ENCODE data around the gene EPB41L1. TPM values are rescaled to one million over a fixed set of nuclear protein-coding genes. Genes with fewer than 3 reads are reported as not detected.
A peak's percentile ranks its signal among the peaks of the same experiment; 100 is the strongest.

Gene EPB41L1
- total and polyA plus RNA-seq, 8 donors = 17.6 to 40.5 (median 30.8) TPM

DNA sequence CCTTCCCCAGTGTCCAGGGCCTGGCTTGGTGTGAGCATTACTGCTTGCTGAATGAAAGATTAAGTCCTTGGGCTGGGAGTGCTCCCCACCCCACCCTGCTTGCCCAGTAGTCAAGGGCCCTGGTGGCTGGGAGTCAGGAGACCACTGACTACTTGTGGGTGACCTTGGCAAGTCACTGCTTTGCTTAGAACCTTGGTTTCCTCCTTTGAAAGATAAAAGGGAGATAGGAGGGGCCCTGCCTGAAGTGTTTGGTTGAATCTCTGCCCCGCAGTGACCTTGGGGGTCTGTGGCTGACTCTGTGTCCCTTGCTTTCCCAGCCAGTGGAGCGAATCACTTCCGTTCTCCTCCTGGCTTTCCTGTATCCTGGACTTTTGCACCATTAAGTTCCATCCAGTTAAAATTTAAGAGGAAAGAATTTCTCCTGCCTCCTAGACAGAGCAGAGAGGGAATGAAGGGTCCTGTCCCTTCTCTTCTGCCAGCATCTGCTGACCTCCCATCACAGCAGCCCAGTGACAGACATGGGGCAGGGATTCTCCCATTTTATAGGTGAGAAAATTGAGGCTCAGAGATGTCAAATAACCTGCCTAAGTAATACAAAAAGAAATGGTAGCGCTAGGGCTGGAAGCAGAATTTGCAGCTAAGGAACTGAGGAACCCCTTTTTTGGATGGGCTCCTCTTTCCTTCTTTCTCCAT is 3.5 kb upstream of the EPB41L1 start:
- intact Hi-C loops (cut with DNase I) = no loop called here
- H3K9me3 ChIP-seq = no peaks in the 10 kb centered on the region
- H3K36me3 ChIP-seq = no peaks in the 10 kb centered on the region
- 54 to 59% methylated on average over 4 of the region's 4 CpGs for WGBS, 2 donors
- H3K27me3 ChIP-seq = no peaks in the 10 kb centered on the region
- H3K4me3 ChIP-seq = no peak overlapping the region
- peaks cover 0 to 5% (median 0%) of the 10 kb centered on the region in 3 donors for H3K4me1 ChIP-seq
- FAIRE-seq (no peak), ATAC-seq (no peak), DNase-seq (no peak)
- TF ChIP-seq, protein P1, sequence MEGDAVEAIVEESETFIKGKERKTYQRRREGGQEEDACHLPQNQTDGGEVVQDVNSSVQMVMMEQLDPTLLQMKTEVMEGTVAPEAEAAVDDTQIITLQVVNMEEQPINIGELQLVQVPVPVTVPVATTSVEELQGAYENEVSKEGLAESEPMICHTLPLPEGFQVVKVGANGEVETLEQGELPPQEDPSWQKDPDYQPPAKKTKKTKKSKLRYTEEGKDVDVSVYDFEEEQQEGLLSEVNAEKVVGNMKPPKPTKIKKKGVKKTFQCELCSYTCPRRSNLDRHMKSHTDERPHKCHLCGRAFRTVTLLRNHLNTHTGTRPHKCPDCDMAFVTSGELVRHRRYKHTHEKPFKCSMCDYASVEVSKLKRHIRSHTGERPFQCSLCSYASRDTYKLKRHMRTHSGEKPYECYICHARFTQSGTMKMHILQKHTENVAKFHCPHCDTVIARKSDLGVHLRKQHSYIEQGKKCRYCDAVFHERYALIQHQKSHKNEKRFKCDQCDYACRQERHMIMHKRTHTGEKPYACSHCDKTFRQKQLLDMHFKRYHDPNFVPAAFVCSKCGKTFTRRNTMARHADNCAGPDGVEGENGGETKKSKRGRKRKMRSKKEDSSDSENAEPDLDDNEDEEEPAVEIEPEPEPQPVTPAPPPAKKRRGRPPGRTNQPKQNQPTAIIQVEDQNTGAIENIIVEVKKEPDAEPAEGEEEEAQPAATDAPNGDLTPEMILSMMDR (IDR thresholded peaks at IDR 0.05) = no peak
- peak overlapping the region in 1 of 4 donors; percentile 12 for H3K27ac ChIP-seq

GRCh38 chr20:36152261-36152660 is 2.3 kb upstream of the EPB41L1 start:
- no peak overlapping the region for H3K27ac ChIP-seq
- DNase-seq = no peak
- no peak for ATAC-seq
- TF ChIP-seq, protein P1 (IDR thresholded peaks at IDR 0.05) = no peak
- no peaks in the 10 kb centered on the region for H3K27me3 ChIP-seq
- no peak for FAIRE-seq
- no peak overlapping the region for H3K4me3 ChIP-seq
- no peaks in the 10 kb centered on the region for H3K9me3 ChIP-seq
- H3K4me1 ChIP-seq = peaks cover 0 to 5% (median 0%) of the 10 kb centered on the region in 3 donors
- 69 to 75% methylated on average over 4 of the region's 4 CpGs for WGBS, 2 donors
- intact Hi-C loops (cut with DNase I) = no loop called here
- H3K36me3 ChIP-seq = no peaks in the 10 kb centered on the region

GRCh38 chr20:36153204-36153603 is 1.3 kb upstream of the EPB41L1 start:
- DNase-seq (no peak), FAIRE-seq (no peak), ATAC-seq (no peak)
- Histone ChIP-seq H3K27me3 (no peaks in the 10 kb centered on the region), H3K9me3 (no peaks in the 10 kb centered on the region), H3K4me1 (peaks cover 0 to 5% (median 0%) of the 10 kb centered on the region in 3 donors), H3K27ac (peak overlapping the region in 1 of 4 donors; percentile 23), H3K36me3 (no peaks in the 10 kb centered on the region), H3K4me3 (no peak overlapping the region)
- 93 to 96% methylated on average over 4 of the region's 4 CpGs for WGBS, 2 donors
- intact Hi-C loops (cut with DNase I) = no loop called here
- TF ChIP-seq, protein P1 (IDR thresholded peaks at IDR 0.05) = no peak

GRCh38 chr20:36153736-36154699 is 522 bp upstream of the EPB41L1 start:
- peak; percentile 92 to 94 (median 93) for ATAC-seq
- H3K9me3 ChIP-seq = no peaks in the 10 kb centered on the region
- peak overlapping the region in 3 of 4 donors; percentile 27 to 51 (median 48) for H3K4me3 ChIP-seq
- peak; percentile 86 to 94 (median 91) for DNase-seq
- H3K36me3 ChIP-seq = no peaks in the 10 kb centered on the region
- H3K27ac ChIP-seq = peak overlapping the region in 2 of 4 donors; percentile 23 to 33
- intact Hi-C loops (cut with DNase I) = no loop called here
- FAIRE-seq = no peak
- H3K27me3 ChIP-seq = no peaks in the 10 kb centered on the region
- H3K4me1 ChIP-seq = peaks cover 0 to 5% (median 0%) of the 10 kb centered on the region in 3 donors
- 8 to 9% methylated on average over 23 to 43 of the region's 43 CpGs for WGBS, 2 donors
- TF ChIP-seq, protein P1 (IDR thresholded peaks at IDR 0.05) = no peak
